GM10847 (cell line): Measurements from ENCODE around the gene SYNJ2.

Source experiments
- POLR2A ChIP-seq: IDR thresholded peaks from 2 replicates; pipeline ENCODE4 v1.6.1; 2011; ENCODE audit not compliant: insufficient read length; ENCODE audit errors: extremely low read depth

The SYNJ2 gene

DNA sequence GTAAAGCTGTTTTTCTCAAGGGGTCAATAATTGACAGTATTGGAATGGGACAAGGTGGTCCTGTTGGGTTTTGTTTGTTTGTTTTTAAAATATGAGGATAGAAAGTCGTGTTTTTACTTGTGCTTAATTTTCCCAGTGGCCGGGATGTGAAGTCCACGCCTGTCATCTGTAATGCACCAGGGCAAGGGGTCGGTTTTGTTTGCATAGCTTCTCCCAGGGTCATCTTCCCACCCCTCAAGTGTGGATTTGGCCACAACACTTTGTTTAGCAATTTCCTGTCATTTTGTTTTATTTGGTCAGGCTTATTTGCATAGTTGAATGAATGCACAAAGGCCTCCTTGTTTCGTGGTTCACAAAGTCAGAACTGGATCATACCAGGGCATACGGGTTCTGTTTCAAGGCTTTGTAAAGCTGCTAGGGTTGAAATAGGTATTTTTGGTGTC, 29.8 kb downstream of the SYNJ2 start:
- no peak for TF ChIP-seq POLR2A

DNA sequence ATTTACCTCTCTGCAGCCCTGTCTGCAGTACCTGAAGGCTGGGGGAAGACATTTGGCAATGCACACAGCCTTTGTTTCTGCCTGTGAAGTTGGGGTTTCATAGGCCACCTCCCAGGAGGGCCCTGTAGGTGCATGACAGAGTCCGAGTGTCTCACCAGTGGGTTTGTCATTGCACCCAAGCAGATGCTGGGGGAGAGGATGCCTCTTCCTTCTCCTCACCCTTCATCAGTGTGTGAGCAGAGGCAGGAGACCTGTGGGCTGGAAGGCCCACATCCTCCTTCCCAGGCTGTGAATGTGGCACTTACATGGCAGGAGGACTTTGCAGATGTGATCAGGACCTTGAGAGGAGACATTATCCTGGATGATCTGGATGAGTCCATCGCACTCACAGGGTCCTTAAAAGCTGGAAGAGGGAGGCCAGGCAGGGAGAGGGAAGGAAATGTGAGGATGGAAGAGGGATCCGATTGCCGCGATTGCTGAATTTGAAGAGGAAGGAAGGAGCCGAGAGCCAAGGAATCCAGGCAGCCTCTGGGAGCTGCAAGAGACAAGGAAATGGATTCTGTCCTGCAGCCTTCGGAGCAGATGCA, 30.4 kb downstream of the SYNJ2 start:
- TF ChIP-seq POLR2A, result no peak

DNA sequence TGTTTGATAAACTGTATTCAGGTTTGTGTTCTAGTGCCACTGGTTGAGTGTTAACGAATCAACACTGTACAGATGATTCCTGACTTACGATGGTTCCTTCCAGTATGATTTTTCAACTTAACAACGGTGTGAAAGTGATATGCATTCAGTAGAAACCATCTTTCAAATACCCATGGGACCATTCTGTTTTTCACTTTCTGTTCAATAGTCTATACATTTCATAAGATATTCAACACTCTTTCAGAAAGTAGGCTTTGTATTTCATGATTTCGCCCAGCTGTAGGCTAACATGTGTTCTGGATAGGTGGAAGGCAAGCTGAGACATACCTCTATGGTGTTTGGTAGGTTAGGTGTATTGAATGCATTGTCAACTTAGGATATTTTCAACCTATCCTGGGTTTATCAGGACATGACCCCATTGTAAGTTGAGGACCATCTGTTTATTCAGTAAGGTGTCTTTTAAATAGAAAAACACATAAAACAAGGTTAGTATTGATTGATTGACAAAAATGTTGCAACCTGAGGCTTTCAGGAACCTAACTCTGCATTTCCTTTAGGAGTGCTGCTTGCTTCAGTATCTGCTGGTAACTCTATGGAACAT, 32.3 kb downstream of the SYNJ2 start:
- TF ChIP-seq POLR2A, result no peak

DNA sequence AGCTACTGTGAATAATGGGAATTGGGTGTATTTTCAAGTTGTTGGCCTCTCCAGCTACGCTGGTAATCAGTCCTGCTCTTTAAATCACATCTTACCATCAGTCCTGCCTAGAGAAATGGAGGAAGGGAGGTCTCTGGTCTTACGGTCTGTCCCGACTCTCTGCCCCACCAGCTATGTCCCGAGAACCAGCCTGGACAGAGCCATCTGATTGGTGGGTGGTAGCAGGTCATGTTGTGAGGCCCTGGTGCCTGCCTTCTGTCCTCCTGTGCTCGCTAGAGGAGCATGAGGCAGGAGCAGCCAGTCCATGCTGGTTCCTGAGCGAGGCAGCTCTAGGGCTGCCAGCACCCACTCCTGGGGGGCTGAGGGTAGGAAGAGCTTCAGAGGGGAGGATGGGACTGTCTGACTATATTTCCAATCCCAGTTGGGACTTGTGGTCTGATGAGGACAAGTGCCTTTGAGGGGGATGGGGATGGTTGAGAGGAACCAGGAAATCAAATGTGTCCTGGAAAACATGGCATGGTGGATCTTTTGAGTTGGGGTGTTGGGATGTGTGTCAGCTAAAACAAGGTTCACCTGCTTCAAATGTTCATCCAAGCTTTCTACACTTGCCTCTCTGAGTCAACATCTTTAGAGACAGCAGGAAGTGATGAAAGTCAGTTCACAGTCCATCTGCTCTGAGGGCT, 33.0 kb downstream of the SYNJ2 start:
- TF ChIP-seq POLR2A, result no peak

DNA sequence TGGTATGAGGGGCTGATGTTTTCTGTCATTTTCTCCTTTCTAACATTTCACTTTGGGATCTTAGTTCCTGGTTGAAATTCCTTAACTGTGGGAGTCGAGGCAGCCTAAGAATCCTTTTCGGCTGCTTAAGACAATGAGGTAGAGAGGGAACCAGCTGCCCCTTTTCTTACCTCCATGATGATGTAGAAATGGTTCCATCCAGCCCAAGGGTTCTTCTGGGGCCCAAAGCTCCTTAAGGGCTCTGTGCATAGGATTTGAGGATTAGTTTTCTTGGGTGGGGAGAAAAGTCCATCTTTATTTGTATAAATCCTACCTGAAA, 33.5 kb downstream of the SYNJ2 start:
- TF ChIP-seq POLR2A, result no peak

DNA sequence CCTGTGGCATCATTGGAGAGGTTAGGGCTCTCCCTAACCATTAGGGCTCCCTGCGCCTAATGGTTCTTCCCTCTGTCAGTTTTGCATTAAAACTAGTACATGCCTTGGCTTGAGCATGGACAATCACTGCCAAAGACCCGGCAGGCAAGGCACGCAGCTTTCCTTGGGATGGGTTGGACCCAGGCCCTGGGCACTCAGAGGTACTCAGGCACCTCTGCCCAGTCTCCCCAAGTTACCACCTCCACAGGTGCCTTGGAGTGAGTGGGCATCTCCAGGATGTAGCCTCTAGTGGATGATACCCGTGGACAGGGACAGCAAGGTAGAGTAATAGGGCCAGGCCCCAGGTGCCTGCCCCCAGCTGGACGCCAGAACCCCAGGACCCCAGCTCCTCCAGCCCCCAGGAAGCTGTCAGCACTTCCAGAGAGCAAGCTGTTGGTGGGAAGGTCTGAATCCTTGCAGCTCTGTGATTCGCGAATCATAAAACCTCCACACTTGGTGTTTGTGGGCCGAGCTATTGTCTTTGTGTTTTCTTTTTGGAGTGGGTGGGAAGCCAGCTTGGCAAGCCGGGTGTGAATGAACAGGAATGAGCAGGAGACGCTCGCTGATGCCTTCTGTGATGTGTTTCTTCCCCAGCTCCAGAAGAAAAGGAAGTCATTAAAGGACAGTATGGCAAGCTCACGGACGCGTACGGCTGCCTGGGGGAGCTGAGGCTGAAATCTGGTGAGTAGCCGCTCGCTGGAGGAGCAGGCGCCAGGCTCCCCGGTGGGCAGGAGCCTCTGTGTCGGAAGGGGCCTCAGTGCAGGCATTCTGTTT, 35.1 kb downstream of the SYNJ2 start:
- no peak for TF ChIP-seq POLR2A

DNA sequence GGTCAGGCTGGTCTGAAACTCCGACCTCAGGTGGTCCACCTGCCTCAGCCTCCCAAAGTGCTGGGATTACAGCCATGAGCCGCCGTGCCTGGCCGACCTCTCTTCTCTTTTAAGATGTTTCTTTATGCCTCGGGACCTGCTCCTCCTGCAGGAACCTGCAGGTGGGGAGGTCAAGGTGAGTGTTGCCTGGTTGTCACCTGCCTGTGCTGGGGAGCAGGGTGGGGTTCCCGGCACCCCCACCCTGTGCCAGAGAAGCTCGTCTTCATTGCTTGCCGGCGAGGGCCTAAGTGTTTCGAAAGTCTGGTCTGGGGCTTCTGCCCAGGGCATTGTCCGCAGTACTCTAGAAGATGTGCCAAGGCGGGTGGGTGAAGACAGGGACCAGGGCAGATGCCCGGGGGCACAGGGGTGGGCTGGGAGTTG, 36.0 kb downstream of the SYNJ2 start:
- no peak for TF ChIP-seq POLR2A

DNA sequence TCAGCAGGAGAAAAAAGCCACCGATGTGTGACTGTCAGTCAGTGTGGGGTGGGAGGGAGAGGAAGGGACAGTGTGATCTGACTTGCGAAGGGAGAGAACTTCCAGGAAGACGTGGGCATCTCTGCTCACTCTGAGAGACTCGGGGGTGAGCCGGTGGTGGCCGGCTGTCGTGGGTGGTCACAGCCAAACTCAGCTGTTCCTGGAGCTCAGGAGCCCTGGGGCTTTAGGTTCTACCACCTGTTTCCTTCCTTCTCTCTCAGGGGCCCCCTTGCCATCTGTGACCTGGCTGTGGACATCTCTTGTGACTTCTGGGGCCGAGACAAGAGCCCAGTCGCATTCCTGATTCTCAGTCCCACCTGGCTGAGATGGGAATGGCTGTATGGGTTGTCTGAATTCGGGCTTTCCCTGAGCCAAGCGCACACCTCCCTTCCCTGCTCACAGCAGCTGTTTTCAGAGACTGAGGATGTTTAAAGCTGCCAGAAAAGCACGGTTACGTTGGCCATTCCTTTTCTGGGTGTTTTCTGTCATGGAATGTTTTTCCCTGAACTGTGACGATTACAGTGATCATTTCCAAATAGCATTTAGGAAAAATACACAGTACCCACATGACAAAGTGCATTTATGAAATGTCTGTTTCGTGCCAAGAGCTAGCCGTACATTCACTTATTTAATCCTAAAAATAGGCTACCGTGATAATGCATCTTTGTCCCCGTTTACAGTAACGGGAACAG, 36.5 kb downstream of the SYNJ2 start:
- no peak for TF ChIP-seq POLR2A

DNA sequence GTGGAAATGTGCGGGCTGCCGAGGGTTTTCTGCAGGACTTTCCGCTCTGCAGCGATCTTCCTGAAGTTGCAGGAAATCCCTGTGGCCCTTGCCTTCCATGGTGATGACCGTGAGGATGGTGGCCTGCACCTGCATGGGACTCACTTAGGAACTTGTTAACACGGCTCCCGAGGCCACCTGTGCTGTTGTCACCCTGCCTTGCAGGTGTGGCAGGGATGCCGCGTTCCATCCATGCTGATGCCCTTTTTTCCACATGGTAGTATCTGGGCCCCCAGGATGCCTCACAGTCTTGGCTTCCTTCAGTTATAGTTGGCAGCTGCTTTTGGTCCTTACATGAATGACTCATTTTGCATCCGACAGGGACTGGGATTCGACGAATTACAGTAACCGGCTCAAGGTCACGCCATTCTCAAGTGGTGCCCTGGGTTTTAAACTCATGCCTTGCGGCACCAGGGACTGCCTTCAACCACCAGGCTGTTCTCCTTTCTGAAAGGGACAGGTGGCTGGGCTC, 37.2 kb downstream of the SYNJ2 start:
- TF ChIP-seq POLR2A, result no peak

DNA sequence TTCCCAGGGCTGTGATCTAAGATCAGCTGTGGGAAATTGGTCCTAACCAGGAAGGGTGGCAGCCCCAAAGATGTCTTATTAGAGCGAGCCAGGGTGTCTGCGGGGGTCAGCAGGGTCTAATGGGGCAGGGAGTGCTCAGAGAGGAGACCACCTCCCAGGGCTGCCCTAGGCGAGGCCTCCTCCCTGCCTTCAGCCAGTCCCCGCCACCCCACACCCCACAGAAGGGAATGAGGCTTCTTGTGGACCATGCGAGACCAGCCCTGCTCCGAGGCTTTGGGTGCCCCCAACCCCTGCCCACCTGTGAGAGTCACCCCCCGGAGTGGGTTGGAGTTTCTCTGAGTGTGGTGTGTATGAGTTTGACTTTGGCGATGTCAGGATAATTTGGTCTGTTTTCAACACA, 37.8 kb downstream of the SYNJ2 start:
- TF ChIP-seq POLR2A, result no peak

DNA sequence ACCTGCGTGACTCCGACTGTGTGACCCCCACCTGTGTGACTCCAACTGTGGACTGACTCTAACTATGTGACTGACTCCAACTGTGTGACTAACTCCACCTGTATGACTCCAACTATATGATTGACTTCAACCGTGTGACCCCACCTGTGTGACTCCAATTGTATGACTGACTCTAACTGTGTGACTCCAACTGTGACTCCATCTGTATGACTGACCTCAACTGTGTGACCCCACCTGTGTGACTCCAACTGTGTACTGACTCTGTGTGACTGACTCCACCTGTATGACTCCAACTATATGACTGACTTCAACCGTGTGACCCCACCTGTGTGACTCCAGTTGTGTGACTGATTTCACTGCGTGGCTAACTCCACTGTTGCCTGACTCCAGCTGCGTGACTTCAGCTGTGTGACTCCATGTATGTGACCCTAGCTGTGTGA, 38.6 kb downstream of the SYNJ2 start:
- no peak for TF ChIP-seq POLR2A

DNA sequence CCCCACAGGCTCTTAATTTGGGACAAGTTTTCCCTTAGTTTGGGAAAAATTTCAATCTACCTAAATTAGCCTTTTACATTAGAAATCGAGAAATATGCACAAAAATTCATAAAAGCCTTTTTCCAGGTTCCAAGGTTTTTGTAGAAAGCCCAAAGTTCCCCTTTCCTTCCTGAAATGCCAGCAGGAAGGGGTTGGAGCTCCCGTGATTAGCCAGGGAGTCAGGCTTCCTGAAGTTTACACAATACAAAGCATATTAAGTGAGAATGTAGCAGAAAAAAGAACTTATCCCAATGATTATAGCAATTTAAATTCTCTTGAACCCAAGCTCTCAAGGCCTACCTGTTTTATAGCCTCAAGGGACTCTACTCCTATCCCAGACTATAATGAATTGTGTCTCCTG, 39.1 kb downstream of the SYNJ2 start:
- TF ChIP-seq POLR2A, result no peak

DNA sequence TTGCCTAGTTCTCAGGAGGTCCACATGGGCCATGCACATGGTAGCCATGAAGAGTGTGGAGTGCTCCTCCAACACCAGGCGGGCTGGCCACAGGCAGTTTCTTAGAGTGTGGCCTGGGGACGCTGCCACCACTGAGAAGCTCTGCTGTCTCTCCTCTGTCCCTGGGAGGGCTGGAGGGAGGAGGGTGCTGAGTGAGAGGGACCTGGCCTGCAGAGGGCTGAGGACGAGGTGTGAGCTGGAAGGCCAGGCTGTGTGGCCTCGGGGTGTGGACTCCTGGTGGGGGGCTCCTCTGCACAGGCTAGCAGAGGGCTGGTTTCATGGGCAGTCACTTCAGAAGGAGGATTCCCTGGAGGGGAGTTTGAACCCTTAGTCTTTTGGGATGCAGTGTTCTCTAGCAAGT, 39.7 kb downstream of the SYNJ2 start:
- TF ChIP-seq POLR2A, result no peak

DNA sequence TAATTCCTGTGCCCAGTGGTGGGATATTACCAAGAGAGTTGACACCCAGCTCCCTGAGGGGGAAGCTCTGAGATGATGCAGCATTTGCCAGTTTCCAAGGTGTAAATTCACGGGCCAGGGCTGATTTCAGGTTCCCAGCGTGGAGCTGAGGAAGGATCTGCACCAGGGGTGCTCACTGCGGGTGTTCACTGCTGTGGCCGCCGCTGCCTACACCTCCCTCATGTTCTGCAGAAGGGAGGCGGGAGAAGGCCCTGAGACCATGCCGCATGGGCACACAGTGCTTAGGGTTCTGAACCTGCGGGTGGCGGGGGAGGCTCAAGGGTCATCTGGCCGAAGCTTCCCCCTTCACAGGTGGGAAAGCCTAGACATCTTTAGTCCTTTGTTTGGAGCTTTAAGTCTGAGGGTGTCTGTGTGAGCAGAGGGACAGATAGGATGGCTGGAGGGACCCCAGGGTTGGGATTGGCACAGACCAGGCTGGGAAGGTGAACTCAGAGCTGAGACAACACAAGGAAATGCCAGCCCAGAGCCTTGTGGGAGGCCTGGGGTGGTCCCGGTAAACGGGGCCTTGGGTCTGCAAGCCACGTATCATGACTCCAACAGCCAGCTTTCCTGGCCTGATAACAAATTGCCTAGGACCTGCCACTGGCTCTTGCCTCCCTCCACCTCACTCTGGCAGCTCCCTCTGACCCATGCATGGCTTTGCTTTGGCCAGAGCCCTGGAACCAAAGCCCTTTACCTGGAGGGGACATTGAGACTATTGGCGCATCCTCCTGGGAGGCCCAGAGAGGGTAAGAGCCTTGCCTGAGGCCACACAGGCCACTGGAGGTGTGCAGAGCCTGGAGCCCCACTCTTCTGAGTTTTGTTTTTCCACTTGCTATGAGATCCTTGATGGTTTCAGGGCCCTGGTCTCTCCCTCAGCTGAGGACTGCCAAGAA, 40.4 kb downstream of the SYNJ2 start:
- no peak for TF ChIP-seq POLR2A
